ENCODE results near the gene FXYD1. TPM values are rescaled to one million over a fixed set of nuclear protein-coding genes. Genes with fewer than 3 reads are reported as not detected.
A peak's percentile ranks its signal among the peaks of the same experiment; 100 is the strongest.

Gene FXYD1
- total RNA-seq, result 1 to 10 TPM; 1.3 to 1.4 TPM

DNA sequence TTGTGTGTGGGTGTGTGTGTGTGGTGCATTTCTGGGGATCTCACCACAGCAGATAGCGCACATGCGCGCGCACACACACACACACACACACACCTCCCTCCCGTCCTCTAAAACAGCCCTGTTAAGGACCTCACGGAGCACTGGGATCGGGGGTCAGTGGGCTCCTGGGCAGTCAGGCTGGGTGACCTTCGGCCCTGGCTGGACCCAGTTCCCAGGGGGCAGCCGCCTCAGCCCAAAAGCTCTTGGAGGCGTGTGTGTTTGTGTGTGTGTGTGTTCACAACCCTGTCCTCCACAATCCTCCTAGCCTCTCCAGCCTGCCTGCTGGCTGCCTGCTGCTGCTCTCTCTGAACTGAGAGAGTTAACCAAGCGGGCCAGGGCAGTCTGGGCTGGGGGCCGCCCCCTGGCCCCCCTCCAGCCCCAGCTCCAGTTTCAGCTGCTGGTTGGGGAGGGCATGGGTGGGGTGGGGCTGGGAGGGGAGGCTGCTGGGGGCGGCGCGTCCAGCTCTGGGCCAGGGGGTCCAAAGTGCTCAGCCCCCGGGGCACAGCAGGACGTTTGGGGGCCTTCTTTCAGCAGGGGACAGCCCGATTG, at the start of gene FXYD1:
TSS of gene FXYD1 (plus strand) at position 520 of the 588 bp plus-strand sequence. CDS start 1,256 bp downstream, outside the sequence.
- no peak within 1 kb of the TSS for H3K27ac Mint-ChIP-seq

DNA sequence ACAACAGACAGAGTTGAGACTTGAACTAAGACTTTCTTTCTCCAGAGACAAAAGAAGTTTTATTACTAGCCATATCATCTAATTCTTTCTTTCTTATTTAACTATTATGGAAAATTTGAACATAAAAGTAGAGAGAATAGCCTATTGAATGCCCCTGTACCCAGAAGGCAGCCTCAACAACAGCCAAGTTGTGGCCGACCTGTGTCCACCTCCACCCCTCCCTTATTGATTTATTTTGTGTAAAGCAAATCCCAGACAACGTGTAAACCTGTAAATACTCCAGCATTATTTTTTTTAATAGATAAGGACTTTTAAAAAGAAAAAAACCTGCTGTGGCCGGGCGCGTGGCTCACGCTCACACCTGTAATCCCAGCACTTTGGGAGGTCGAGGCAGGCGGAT, 49.1 kb upstream of the FXYD1 start:
- Mint-ChIP-seq H3K27ac (no peak overlapping the region), H3K36me3 (ENCODE audit: low read depth) (no peaks in the 10 kb centered on the region), H3K27me3 (ENCODE audit: low read depth) (no peaks in the 10 kb centered on the region), H3K4me1 (ENCODE audit: low read depth) (peaks cover 12% of the 10 kb centered on the region), H3K4me3 (no peak overlapping the region), H3K9me3 (ENCODE audit: insufficient read depth) (no peaks in the 10 kb centered on the region)
- CTCF ChIA-PET, result interaction anchor here (0.8 to 1.5 kb wide), 5 partner anchors 20 to 47 kb away, joined by 3 read pairs; no protein-coding TSS in a partner anchor
- no peak for ATAC-seq
- POLR2A ChIA-PET, result no interaction called here
- no peak for DNase-seq

More for the DNA sequence above, at the start of gene FXYD1:
- no peak for DNase-seq
- ChIA-PET CTCF (interaction anchor here (1.3 to 4.1 kb wide), 2 partner anchors 12 to 71 kb away, joined by 3 to 47 read pairs; no protein-coding TSS in a partner anchor), POLR2A (no interaction called here)
- Mint-ChIP-seq H3K4me1 (ENCODE audit: low read depth) (peaks cover 28% of the 10 kb centered on the region), H3K9me3 (ENCODE audit: insufficient read depth) (no peaks in the 10 kb centered on the region), H3K27me3 (ENCODE audit: low read depth) (peaks cover 21% of the 10 kb centered on the region), H3K4me3 (no peak within 1 kb of the TSS), H3K36me3 (ENCODE audit: low read depth) (no peaks in the 10 kb centered on the region)
- no peak for ATAC-seq

- no peak overlapping the region for H3K27ac Mint-ChIP-seq
- ATAC-seq, result no peak
Measured at GRCh38 chr19:35090160-35090505, 48.5 kb upstream of the FXYD1 start.

DNA sequence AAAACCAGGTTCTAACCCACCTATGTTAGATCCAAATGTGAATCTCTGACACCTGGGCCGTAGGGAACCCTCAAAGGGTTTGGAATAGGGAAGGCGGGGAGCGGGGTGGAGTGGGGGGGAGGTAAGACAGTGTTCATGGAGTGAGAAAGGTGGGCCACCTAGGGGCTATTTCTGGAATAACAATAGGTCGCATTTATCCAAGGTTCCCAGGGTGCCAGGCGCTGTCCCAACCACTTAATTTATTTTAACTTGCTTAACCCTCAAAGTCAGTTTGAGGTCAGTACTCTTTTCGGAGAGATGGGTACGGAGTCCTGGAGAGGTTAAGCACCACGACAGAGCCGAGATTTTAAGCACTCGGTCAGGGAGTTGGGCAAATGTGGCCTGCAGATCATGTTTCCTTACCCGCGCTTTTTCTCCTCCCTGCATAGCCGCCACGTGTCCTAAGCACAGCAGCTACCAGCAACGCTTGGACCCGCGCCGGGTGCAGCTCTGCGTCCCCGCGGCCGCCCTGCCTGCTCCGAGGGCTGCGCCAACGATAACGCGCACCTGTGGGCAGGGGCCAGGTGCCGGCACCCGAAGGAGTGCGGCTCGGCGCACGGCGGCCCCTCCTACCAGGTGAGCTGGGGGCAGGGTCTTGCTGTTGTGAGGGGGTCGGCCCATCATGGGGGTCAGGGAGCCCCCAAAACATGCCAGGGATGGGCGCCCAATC, 48.0 kb upstream of the FXYD1 start:
- ATAC-seq (peak; percentile 74), DNase-seq (peak; percentile 52)
- H3K4me3 Mint-ChIP-seq, result no peak overlapping the region
- ChIA-PET CTCF (interaction anchor here (0.9 to 1.7 kb wide), 7 partner anchors 21 to 46 kb away, joined by 3 to 6 read pairs (median 3); no protein-coding TSS in a partner anchor), POLR2A (no interaction called here)
- peaks cover 10% of the 10 kb centered on the region for H3K4me1 Mint-ChIP-seq (ENCODE audit: low read depth)
- no peaks in the 10 kb centered on the region for H3K9me3 Mint-ChIP-seq (ENCODE audit: insufficient read depth)
- H3K27ac Mint-ChIP-seq, result no peak overlapping the region
- H3K36me3 Mint-ChIP-seq (ENCODE audit: low read depth), result no peaks in the 10 kb centered on the region
- H3K27me3 Mint-ChIP-seq (ENCODE audit: low read depth), result no peaks in the 10 kb centered on the region

More at GRCh38 chr19:35090160-35090505, 48.5 kb upstream of the FXYD1 start:
- Mint-ChIP-seq H3K36me3 (ENCODE audit: low read depth) (no peaks in the 10 kb centered on the region), H3K27me3 (ENCODE audit: low read depth) (no peaks in the 10 kb centered on the region), H3K9me3 (ENCODE audit: insufficient read depth) (no peaks in the 10 kb centered on the region), H3K4me1 (ENCODE audit: low read depth) (peaks cover 12% of the 10 kb centered on the region), H3K4me3 (no peak overlapping the region)
- DNase-seq, result no peak
- CTCF ChIA-PET, result interaction anchor here (0.8 to 1.7 kb wide), 6 partner anchors 20 to 47 kb away, joined by 3 to 6 read pairs (median 3); no protein-coding TSS in a partner anchor
- POLR2A ChIA-PET, result no interaction called here

GRCh38 chr19:35093430-35093829, 45.2 kb upstream of the FXYD1 start:
- no peaks in the 10 kb centered on the region for H3K36me3 Mint-ChIP-seq (ENCODE audit: low read depth)
- no peaks in the 10 kb centered on the region for H3K27me3 Mint-ChIP-seq (ENCODE audit: low read depth)
- no peak for DNase-seq
- CTCF ChIA-PET, result interaction anchor here (1.4 to 2.2 kb wide), 3 partner anchors 21 to 49 kb away, joined by 3 to 9 read pairs (median 5); no protein-coding TSS in a partner anchor
- H3K9me3 Mint-ChIP-seq (ENCODE audit: insufficient read depth), result no peaks in the 10 kb centered on the region
- no peak for ATAC-seq
- POLR2A ChIA-PET, result no interaction called here
- H3K4me1 Mint-ChIP-seq (ENCODE audit: low read depth), result peaks cover 4% of the 10 kb centered on the region
- no peak overlapping the region for H3K27ac Mint-ChIP-seq
- H3K4me3 Mint-ChIP-seq, result no peak overlapping the region

DNA sequence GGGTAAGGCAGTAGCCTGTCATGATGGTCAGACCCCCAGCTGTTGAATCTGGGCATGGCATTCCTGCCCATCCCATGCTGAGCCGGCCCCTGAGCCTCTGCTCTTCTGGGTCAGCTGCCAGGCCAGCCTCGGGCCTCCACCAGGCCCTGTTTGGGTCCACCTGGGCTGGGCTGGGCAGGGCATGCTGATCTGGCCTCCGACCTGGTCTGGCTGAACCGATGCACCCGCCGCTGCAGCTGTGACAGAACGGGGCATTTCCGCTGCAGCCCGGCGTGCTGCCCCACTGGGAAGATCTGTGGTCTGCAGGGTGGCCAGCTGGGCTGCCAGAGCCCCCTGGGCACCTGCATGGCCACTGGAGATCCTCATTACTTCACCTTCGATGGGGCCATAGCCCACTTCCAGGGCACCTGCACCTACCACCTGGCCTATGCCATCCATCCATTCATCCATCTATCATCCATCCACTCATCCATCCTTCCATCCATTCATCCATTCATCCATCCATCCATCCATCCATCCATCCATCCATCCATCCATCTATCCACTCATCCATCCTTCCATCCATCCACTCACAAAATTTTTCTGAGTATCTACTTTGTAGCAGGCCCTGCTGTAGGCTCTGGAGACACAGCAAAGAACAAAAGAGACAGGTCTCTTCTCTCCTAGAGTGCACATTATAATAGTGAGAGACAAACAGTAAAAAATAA, 44.5 kb upstream of the FXYD1 start:
- ATAC-seq, result no peak
- H3K4me3 Mint-ChIP-seq, result no peak overlapping the region
- CTCF ChIA-PET, result interaction anchor here (1.6 to 2.2 kb wide), 2 partner anchors 27 to 50 kb away, joined by 5 to 9 read pairs; no protein-coding TSS in a partner anchor
- H3K27ac Mint-ChIP-seq, result no peak overlapping the region
- DNase-seq, result no peak
- POLR2A ChIA-PET, result no interaction called here
- peaks cover 4% of the 10 kb centered on the region for H3K4me1 Mint-ChIP-seq (ENCODE audit: low read depth)
- H3K36me3 Mint-ChIP-seq (ENCODE audit: low read depth), result no peaks in the 10 kb centered on the region
- no peaks in the 10 kb centered on the region for H3K27me3 Mint-ChIP-seq (ENCODE audit: low read depth)
- no peaks in the 10 kb centered on the region for H3K9me3 Mint-ChIP-seq (ENCODE audit: insufficient read depth)

DNA sequence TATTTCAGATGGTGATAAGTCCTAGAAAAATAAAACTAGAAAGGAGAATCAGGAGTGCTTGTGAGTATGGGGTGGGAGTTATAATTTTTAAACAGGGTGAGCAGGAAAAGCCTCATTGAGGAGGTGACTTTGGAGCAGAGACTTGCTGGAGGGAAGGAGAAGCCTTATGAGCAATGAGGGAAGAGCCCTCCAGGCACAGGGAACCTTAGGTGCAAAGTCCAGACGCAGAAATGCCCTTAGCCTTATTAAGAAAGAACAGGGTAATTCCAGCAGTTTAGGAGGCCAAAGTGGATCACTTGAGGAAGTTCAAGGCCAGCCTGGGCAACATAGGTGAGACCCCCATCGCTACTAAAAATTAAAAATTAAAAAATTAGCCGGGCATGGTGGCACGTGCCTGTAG, 44.0 kb upstream of the FXYD1 start:
- Mint-ChIP-seq H3K27me3 (ENCODE audit: low read depth) (no peaks in the 10 kb centered on the region), H3K36me3 (ENCODE audit: low read depth) (no peaks in the 10 kb centered on the region), H3K27ac (no peak overlapping the region), H3K4me3 (no peak overlapping the region), H3K4me1 (ENCODE audit: low read depth) (peaks cover 4% of the 10 kb centered on the region), H3K9me3 (ENCODE audit: insufficient read depth) (no peaks in the 10 kb centered on the region)
- DNase-seq (no peak), ATAC-seq (no peak)
- CTCF ChIA-PET, result no interaction called here
- POLR2A ChIA-PET, result no interaction called here

DNA sequence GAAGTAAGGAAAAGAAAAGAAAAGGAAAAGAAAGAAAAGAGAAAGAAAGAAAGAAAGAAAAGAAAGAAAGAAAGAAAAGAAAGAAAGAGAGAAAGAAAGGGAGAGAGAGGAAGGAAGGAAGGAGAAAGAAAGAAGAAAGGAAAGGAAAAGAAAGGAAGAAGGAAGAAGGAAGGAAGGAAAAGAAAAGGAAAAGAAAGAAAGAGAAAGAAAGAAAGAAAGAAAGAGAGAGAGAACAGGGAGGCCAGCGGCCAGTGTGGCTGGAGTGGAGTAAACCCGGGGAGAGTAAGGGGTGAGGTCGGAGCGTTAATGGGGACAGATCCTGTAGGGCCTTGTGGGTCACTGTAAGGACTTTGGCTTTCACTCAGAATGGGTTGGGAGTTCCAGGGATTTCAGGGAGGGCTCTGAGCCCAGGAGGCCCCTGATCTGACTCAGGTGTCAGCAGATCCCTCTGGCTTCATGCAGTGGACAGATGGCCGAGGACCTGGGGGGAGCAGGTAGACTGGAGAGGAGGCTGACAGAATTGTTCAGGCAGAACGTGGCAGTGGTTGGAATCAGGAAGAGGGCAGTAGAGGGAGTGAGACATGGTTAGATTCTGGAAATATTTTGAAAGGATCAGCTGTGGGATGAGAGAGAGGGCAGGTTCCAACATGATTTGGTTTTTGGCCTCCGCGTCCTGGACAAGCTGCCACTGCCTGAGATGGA, 42.8 kb upstream of the FXYD1 start:
- Mint-ChIP-seq H3K9me3 (ENCODE audit: insufficient read depth) (no peaks in the 10 kb centered on the region), H3K27ac (no peak overlapping the region), H3K27me3 (ENCODE audit: low read depth) (no peaks in the 10 kb centered on the region), H3K4me1 (ENCODE audit: low read depth) (no peaks in the 10 kb centered on the region), H3K4me3 (no peak overlapping the region), H3K36me3 (ENCODE audit: low read depth) (no peaks in the 10 kb centered on the region)
- ChIA-PET POLR2A (no interaction called here), CTCF (interaction anchor here (0.8 kb wide), 1 partner anchor 10 kb away, joined by 3 read pairs; no protein-coding TSS in a partner anchor)
- DNase-seq (no peak), ATAC-seq (no peak)

GRCh38 chr19:35098413-35099049, 40.1 kb upstream of the FXYD1 start:
- no peak overlapping the region for H3K27ac Mint-ChIP-seq
- no peak for DNase-seq
- POLR2A ChIA-PET, result interaction anchor here (0.5 kb wide), 1 partner anchor 480 kb away, joined by 3 read pairs; no protein-coding TSS in a partner anchor

GRCh38 chr19:35099155-35099896, 39.3 kb upstream of the FXYD1 start:
- Mint-ChIP-seq H3K36me3 (ENCODE audit: low read depth) (no peaks in the 10 kb centered on the region), H3K4me1 (ENCODE audit: low read depth) (no peaks in the 10 kb centered on the region), H3K9me3 (ENCODE audit: insufficient read depth) (no peaks in the 10 kb centered on the region), H3K27ac (no peak overlapping the region), H3K27me3 (ENCODE audit: low read depth) (no peaks in the 10 kb centered on the region), H3K4me3 (no peak overlapping the region)
- CTCF ChIA-PET, result interaction anchor here (1.5 kb wide), 1 partner anchor 33 kb away, joined by 3 read pairs; no protein-coding TSS in a partner anchor
- POLR2A ChIA-PET, result no interaction called here
- ATAC-seq (no peak), DNase-seq (no peak)

More at GRCh38 chr19:35098413-35099049, 40.1 kb upstream of the FXYD1 start:
- no peak for ATAC-seq
- Mint-ChIP-seq H3K27me3 (ENCODE audit: low read depth) (no peaks in the 10 kb centered on the region), H3K4me1 (ENCODE audit: low read depth) (no peaks in the 10 kb centered on the region), H3K4me3 (no peak overlapping the region), H3K36me3 (ENCODE audit: low read depth) (no peaks in the 10 kb centered on the region), H3K9me3 (ENCODE audit: insufficient read depth) (no peaks in the 10 kb centered on the region)
- CTCF ChIA-PET, result no interaction called here
